ENCODE results near the gene RNF31. TPM values are rescaled to one million over a fixed set of nuclear protein-coding genes. Genes with fewer than 3 reads are reported as not detected.

RNF31 gene
- total and polyA plus RNA-seq, 2 experiments from 2014 or later = 42.1 to 134 TPM

GRCh38 chr14:24141097-24141880, 6.0 kb upstream of the RNF31 start, which contains the start of gene EMC9:
Gene EMC9, minus strand, starts transcription at chr14:24141591. Its CDS starts 287 bp downstream, at chr14:24141304.
- Histone ChIP-seq H3K4me3 (peak within 1 kb of the TSS; percentile 70), H3K27ac (peak within 1 kb of the TSS; percentile 87), H3K27me3 (no peaks in the 10 kb centered on the region), H3K9me3 (ENCODE audit: low read depth) (no peaks in the 10 kb centered on the region), H3K4me1 (ENCODE audit: low read depth) (peaks cover 15% of the 10 kb centered on the region), H3K36me3 (peaks cover 15% of the 10 kb centered on the region)
- peak; percentile 100 for DNase-seq (ENCODE audit: low read depth in 1 of 2, low spot score in 1 of 2)
- TF ChIP-seq CTCF (IDR thresholded peaks at IDR 0.05; ENCODE audit: low read depth, low read length) = peak; percentile 36

DNA sequence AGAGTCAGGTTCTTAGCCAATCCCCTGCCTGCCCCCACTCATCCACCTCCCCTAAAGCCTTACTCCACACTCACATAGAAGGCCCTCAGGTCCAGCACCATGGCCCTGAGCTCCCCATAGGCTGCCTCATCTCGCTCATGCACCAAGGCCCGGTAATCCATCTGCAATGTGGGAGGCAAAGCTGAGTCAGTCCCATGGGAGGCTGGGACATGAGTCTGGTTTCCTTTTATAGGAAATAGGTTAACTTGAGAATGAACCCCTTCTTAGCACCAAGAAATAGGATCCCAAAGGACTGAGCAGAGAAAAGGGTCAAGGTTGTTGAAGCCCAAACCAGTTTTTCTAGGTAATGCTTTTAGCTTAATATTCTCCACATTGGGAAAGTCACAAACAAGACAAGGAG, 3.8 kb upstream of the RNF31 start:
- Histone ChIP-seq H3K36me3 (peaks cover 7% of the 10 kb centered on the region), H3K4me1 (ENCODE audit: low read depth) (peaks cover 19% of the 10 kb centered on the region), H3K27me3 (no peaks in the 10 kb centered on the region), H3K4me3 (no peak overlapping the region), H3K27ac (no peak overlapping the region), H3K9me3 (ENCODE audit: low read depth) (no peaks in the 10 kb centered on the region)
- TF ChIP-seq CTCF (IDR thresholded peaks at IDR 0.05; ENCODE audit: low read depth, low read length) = no peak
- DNase-seq (ENCODE audit: low read depth in 1 of 2, low spot score in 1 of 2) = peak in 1 of 2 donors; percentile 8

GRCh38 chr14:24144451-24144850, 2.8 kb upstream of the RNF31 start:
- no peak for TF ChIP-seq CTCF (IDR thresholded peaks at IDR 0.05; ENCODE audit: low read depth, low read length)
- no peaks in the 10 kb centered on the region for H3K9me3 ChIP-seq (ENCODE audit: low read depth)
- no peak overlapping the region for H3K4me3 ChIP-seq
- H3K27ac ChIP-seq = no peak overlapping the region
- H3K4me1 ChIP-seq (ENCODE audit: low read depth) = peaks cover 17% of the 10 kb centered on the region
- no peaks in the 10 kb centered on the region for H3K36me3 ChIP-seq
- no peaks in the 10 kb centered on the region for H3K27me3 ChIP-seq
- no peak for DNase-seq (ENCODE audit: low read depth in 1 of 2, low spot score in 1 of 2)

- Histone ChIP-seq H3K4me3 (no peak overlapping the region), H3K9me3 (ENCODE audit: low read depth) (no peaks in the 10 kb centered on the region), H3K4me1 (ENCODE audit: low read depth) (peaks cover 10% of the 10 kb centered on the region), H3K27me3 (no peaks in the 10 kb centered on the region), H3K27ac (no peak overlapping the region), H3K36me3 (peaks cover 7% of the 10 kb centered on the region)
- TF ChIP-seq CTCF (IDR thresholded peaks at IDR 0.05; ENCODE audit: low read depth, low read length) = no peak
- DNase-seq (ENCODE audit: low read depth in 1 of 2, low spot score in 1 of 2) = no peak
Observed at GRCh38 chr14:24145219-24145618, 2.1 kb upstream of the RNF31 start.

DNA sequence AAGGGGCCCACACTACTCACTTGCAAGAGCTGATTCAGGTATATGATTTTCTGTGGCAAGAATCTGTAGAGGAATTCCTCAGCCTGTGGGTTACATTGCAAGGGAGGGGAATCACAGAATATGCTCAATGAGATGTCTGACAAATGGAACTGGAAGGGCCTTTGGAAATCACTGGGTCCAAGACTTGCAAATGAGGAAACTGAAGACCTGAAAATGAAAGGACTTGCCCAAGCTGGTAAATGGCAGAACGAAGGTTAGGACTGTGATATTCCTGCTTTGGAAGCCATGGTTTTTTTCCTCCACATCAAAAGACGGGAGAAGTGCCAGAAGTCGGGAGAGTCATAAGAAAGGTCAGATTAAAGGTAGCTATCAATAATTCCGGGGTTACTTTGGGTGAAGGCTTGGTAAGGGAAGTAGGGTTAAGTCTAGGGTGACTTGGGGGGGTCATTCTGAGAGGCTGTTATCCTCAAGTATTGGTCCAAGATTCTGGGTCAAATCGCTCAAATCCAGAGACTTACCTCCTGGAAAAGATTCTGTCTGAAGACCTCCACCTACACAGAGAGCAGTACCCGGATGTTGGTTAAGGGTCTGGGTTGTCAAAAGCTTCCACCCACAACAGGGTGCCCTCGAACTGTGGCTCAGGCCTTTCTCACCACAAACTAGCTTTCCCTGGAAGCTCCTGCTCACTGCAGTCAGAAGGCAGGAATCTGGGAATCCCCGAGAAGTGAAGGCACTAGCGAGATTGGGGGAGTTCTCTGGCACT, 1.4 kb upstream of the RNF31 start:
- Histone ChIP-seq H3K27ac (peak overlapping the region; percentile 61), H3K36me3 (peaks cover 13% of the 10 kb centered on the region), H3K9me3 (ENCODE audit: low read depth) (no peaks in the 10 kb centered on the region), H3K27me3 (no peaks in the 10 kb centered on the region), H3K4me1 (ENCODE audit: low read depth) (peaks cover 10% of the 10 kb centered on the region), H3K4me3 (peak overlapping the region; percentile 53)
- peak in 1 of 2 donors; percentile 6 for DNase-seq (ENCODE audit: low read depth in 1 of 2, low spot score in 1 of 2)
- TF ChIP-seq CTCF (IDR thresholded peaks at IDR 0.05; ENCODE audit: low read depth, low read length) = no peak

All from cardiac muscle cell (in vitro differentiated cells and primary cell).